ENCODE data around the gene CDK19. TPM values are rescaled to one million over a fixed set of nuclear protein-coding genes. Genes with fewer than 3 reads are reported as not detected.
"Not testable (repeated sequence)": the region's sequence is repeated elsewhere in the genome, so short reads cannot be mapped to it uniquely, and the experiment has no call there.

Gene CDK19
- polyA plus RNA-seq, 1 donor from 2014 or later = 4.0 TPM

GRCh38 chr6:110756817-110757216 lies 58.5 kb downstream of the CDK19 start:
- H3K4me3 Mint-ChIP-seq = no peak overlapping the region
- no peaks in the 10 kb centered on the region for H3K9me3 Mint-ChIP-seq
- no peaks in the 10 kb centered on the region for H3K27me3 Mint-ChIP-seq
- H3K4me1 Mint-ChIP-seq = peaks cover 5 to 10% (median 5%) of the 10 kb centered on the region in 3 donors
- H3K36me3 Mint-ChIP-seq = peaks cover 9% of the 10 kb centered on the region
- H3K27ac Mint-ChIP-seq = peak overlapping the region in 2 of 3 donors; percentile 5 to 65

GRCh38 chr6:110755411-110755834 lies 59.8 kb downstream of the CDK19 start:
- Mint-ChIP-seq H3K4me3 (no peak overlapping the region), H3K27me3 (no peaks in the 10 kb centered on the region), H3K4me1 (peaks cover 11 to 12% (median 11%) of the 10 kb centered on the region in 3 donors), H3K27ac (peak overlapping the region in 1 of 3 donors; percentile 3), H3K36me3 (peaks cover 9% of the 10 kb centered on the region), H3K9me3 (no peaks in the 10 kb centered on the region)

- H3K9me3 Mint-ChIP-seq, H3K36me3 Mint-ChIP-seq, H3K27me3 Mint-ChIP-seq, H3K27ac Mint-ChIP-seq, H3K4me3 Mint-ChIP-seq: not testable (repeated sequence)
- H3K4me1 Mint-ChIP-seq = peaks cover 12 to 16% (median 13%) of the 10 kb centered on the region in 3 donors
Measured at GRCh38 chr6:110753936-110754668, 61.2 kb downstream of the CDK19 start.

DNA sequence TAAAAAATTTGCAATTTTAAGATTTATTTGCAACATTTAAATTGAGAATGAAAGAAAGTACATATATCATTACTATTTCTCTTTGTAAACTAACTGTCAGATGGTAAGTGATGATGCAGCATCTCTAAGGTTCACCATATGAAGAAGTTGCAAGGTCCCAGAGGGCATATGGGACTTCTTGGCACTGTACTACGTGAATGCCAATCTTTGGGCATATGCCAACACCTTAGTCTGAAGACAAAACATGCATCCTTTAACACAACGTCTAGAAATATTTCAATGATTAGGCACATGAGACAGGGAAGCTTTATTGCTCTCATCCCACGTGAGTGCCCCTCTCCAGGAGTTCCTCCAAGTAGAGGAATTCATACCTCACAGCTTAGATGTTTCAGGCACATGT lies 66.8 kb downstream of the CDK19 start:
- peaks cover 9 to 12% (median 11%) of the 10 kb centered on the region in 3 donors for H3K4me1 Mint-ChIP-seq
- no peaks in the 10 kb centered on the region for H3K9me3 Mint-ChIP-seq
- H3K4me3 Mint-ChIP-seq = no peak overlapping the region
- no peaks in the 10 kb centered on the region for H3K27me3 Mint-ChIP-seq
- H3K36me3 Mint-ChIP-seq = peaks cover 6% of the 10 kb centered on the region
- no peak overlapping the region for H3K27ac Mint-ChIP-seq

DNA sequence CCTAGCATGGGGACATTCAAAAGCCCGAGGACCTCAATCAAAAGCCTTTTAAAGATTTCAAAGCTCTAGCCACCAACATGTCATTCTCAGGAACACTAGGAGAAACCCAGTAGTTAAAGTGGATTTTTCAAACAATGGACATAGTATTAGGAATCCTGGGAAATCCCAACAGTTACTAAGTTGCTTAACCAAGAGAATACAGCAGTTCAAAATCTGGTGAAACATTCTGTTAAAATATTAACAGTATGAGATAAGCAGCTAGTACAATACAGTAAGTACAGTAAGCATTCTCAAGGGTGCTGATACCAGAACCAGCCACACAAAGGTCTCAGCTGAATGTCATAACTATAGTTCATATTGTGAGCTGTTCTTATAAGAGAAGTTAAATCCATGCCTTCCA lies 68.6 kb downstream of the CDK19 start:
- Mint-ChIP-seq H3K27me3 (no peaks in the 10 kb centered on the region), H3K36me3 (peaks cover 16% of the 10 kb centered on the region), H3K4me3 (no peak overlapping the region), H3K27ac (peak overlapping the region in 1 of 3 donors; percentile 9), H3K4me1 (peaks cover 6 to 9% (median 9%) of the 10 kb centered on the region in 3 donors), H3K9me3 (peaks cover 0 to 12% (median 12%) of the 10 kb centered on the region in 3 donors)

DNA sequence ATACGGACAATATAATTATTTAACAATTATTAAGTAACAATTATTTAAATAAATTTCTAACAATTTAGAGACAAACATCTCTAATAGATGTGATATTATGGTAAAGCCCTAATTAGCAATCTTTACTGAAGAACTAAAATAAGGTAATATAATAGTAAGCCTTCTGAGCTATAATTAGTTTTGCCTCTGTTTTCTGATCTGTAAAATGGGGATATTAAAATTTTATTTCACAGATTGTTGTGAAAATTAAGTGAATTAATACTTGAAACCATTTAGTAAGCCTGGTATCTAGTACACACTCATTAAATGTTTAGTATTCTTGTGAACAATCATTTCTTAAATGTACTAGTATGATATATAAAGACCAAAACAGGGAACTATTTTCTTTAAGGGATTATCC lies 70.3 kb downstream of the CDK19 start:
- Mint-ChIP-seq H3K4me1 (peaks cover 0 to 4% (median under 1%) of the 10 kb centered on the region in 3 donors), H3K27ac (no peak overlapping the region), H3K9me3 (peaks cover 6 to 22% (median 20%) of the 10 kb centered on the region in 3 donors), H3K27me3 (no peaks in the 10 kb centered on the region), H3K4me3 (no peak overlapping the region), H3K36me3 (peaks cover 25% of the 10 kb centered on the region)

- not testable (repeated sequence) for H3K27ac Mint-ChIP-seq, H3K27me3 Mint-ChIP-seq, H3K4me1 Mint-ChIP-seq, H3K4me3 Mint-ChIP-seq
- Mint-ChIP-seq H3K9me3 (peaks cover 6 to 22% (median 20%) of the 10 kb centered on the region in 3 donors), H3K36me3 (peaks cover 28% of the 10 kb centered on the region)
Measured at GRCh38 chr6:110742552-110742951, 72.7 kb downstream of the CDK19 start.

GRCh38 chr6:110741517-110741916 lies 73.8 kb downstream of the CDK19 start:
- H3K27ac Mint-ChIP-seq = no peak overlapping the region
- H3K9me3 Mint-ChIP-seq = peaks cover 6 to 22% (median 20%) of the 10 kb centered on the region in 3 donors
- H3K4me1 Mint-ChIP-seq = peaks cover 0 to 1% (median 0%) of the 10 kb centered on the region in 3 donors
- no peaks in the 10 kb centered on the region for H3K27me3 Mint-ChIP-seq
- H3K36me3 Mint-ChIP-seq = peaks cover 27% of the 10 kb centered on the region
- H3K4me3 Mint-ChIP-seq = peak overlapping the region in 1 of 4 donors; percentile 55

GRCh38 chr6:110738899-110739365 lies 76.3 kb downstream of the CDK19 start:
- peaks cover 6 to 22% (median 20%) of the 10 kb centered on the region in 3 donors for H3K9me3 Mint-ChIP-seq
- peaks cover 27% of the 10 kb centered on the region for H3K36me3 Mint-ChIP-seq
- H3K27ac Mint-ChIP-seq = peak overlapping the region in 1 of 3 donors; percentile 76
- H3K4me3 Mint-ChIP-seq = no peak overlapping the region
- H3K4me1 Mint-ChIP-seq = peaks cover 0 to 1% (median 0%) of the 10 kb centered on the region in 3 donors
- no peaks in the 10 kb centered on the region for H3K27me3 Mint-ChIP-seq

DNA sequence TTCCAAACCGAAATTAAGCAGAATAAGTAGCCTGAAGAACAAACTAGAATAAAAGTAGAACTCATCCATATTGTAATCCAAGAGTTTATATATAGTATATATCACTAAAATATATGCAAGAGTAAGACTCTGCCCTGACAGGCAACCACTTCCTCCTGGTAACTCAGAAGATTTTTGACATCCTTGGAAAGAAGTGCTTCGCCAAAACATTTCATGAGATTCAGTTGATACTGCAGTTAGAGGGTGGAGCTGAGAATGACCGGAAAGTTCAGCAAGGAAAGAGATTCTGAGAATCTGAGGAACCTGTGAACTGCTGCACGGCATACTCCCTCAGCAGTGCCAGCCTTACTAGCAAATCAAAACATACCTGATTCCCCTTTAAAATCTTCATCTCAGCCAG lies 79.6 kb downstream of the CDK19 start:
- Mint-ChIP-seq H3K36me3 (peaks cover 21% of the 10 kb centered on the region), H3K27ac (no peak overlapping the region), H3K4me1 (peaks cover 0 to 1% (median 0%) of the 10 kb centered on the region in 3 donors), H3K4me3 (no peak overlapping the region), H3K27me3 (no peaks in the 10 kb centered on the region), H3K9me3 (peaks cover 1 to 3% (median 2%) of the 10 kb centered on the region in 3 donors)

- H3K4me3 Mint-ChIP-seq = no peak overlapping the region
- no peaks in the 10 kb centered on the region for H3K9me3 Mint-ChIP-seq
- no peak overlapping the region for H3K27ac Mint-ChIP-seq
- peaks cover 0 to 4% (median 0%) of the 10 kb centered on the region in 3 donors for H3K4me1 Mint-ChIP-seq
- H3K36me3 Mint-ChIP-seq = peaks cover 11% of the 10 kb centered on the region
- H3K27me3 Mint-ChIP-seq = no peaks in the 10 kb centered on the region
Measured at GRCh38 chr6:110731898-110732297, 83.4 kb downstream of the CDK19 start.

GRCh38 chr6:110731196-110731595 lies 84.1 kb downstream of the CDK19 start:
- no peaks in the 10 kb centered on the region for H3K27me3 Mint-ChIP-seq
- H3K9me3 Mint-ChIP-seq = no peaks in the 10 kb centered on the region
- peaks cover 11% of the 10 kb centered on the region for H3K36me3 Mint-ChIP-seq
- H3K4me1 Mint-ChIP-seq = peaks cover 0 to 4% (median 0%) of the 10 kb centered on the region in 3 donors
- no peak overlapping the region for H3K4me3 Mint-ChIP-seq
- H3K27ac Mint-ChIP-seq = no peak overlapping the region

DNA sequence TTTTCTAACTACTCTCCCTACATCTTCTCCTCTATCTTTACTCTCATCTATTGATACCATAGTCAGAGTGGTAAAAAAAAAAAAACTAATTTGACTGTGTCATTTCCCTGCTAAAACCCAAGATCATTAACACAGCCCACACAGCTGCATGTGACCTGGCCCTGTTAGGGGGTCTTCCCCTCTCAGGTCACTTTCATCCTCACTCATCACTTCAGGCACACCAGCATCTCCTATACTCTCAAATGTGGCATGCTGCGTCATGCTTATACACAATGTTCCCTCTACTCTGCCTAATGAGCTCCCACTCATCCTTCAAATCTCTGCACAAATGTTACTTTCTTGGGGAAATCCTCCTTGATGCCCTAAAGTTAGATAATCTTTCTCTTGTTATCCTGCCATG lies 86.8 kb downstream of the CDK19 start:
- Mint-ChIP-seq H3K27ac (no peak overlapping the region), H3K4me3 (no peak overlapping the region), H3K36me3 (peaks cover 11% of the 10 kb centered on the region), H3K27me3 (no peaks in the 10 kb centered on the region), H3K9me3 (no peaks in the 10 kb centered on the region), H3K4me1 (peaks cover 0 to 4% (median 0%) of the 10 kb centered on the region in 3 donors)

GRCh38 chr6:110723017-110723416 lies 92.3 kb downstream of the CDK19 start:
- H3K27me3 Mint-ChIP-seq = no peaks in the 10 kb centered on the region
- peak overlapping the region in 1 of 3 donors; percentile 39 for H3K27ac Mint-ChIP-seq
- no peaks in the 10 kb centered on the region for H3K9me3 Mint-ChIP-seq
- no peak overlapping the region for H3K4me3 Mint-ChIP-seq
- peaks cover 5% of the 10 kb centered on the region for H3K36me3 Mint-ChIP-seq
- peaks cover 0 to 2% (median 0%) of the 10 kb centered on the region in 3 donors for H3K4me1 Mint-ChIP-seq

GRCh38 chr6:110720066-110720465 lies 95.2 kb downstream of the CDK19 start:
- H3K27me3 Mint-ChIP-seq = no peaks in the 10 kb centered on the region
- H3K36me3 Mint-ChIP-seq = peaks cover 5% of the 10 kb centered on the region
- no peaks in the 10 kb centered on the region for H3K9me3 Mint-ChIP-seq
- no peak overlapping the region for H3K4me3 Mint-ChIP-seq
- H3K27ac Mint-ChIP-seq = no peak overlapping the region
- H3K4me1 Mint-ChIP-seq = peaks cover under 1 to 3% (median 2%) of the 10 kb centered on the region in 3 donors

- not testable (repeated sequence) for H3K27me3 Mint-ChIP-seq, H3K4me1 Mint-ChIP-seq, H3K27ac Mint-ChIP-seq, H3K36me3 Mint-ChIP-seq, H3K9me3 Mint-ChIP-seq, H3K4me3 Mint-ChIP-seq
Measured at GRCh38 chr6:110719601-110720000, 95.7 kb downstream of the CDK19 start.
